ENCODE data around the gene ERC2.

The ERC2 gene

GRCh38 chr3:56187051-56187450 is 281.2 kb downstream of the ERC2 start:
- Mint-ChIP-seq H3K27ac (no peak overlapping the region), H3K4me1 (no peaks in the 10 kb centered on the region), H3K4me3 (no peak overlapping the region), H3K36me3 (no peaks in the 10 kb centered on the region), H3K9me3 (no peaks in the 10 kb centered on the region), H3K27me3 (no peaks in the 10 kb centered on the region)

DNA sequence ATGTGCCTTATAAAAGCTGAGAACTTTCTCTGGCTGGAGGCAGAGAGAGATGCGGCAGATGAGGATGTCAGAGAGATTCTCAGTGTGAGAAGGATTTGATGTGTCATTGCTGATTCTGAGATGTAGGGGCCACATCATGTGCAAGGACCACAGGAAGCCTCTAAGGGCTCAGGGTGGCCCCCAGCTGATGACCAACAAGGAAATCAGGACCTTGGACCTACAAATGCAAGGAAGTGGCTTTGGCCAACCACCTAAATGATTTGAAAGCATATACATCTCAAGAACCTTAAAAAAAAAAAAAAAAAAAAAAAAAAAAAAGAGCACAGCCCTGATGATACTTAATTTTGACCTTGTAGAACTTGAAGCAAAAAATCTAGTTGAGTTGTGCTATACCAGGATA is 282.4 kb downstream of the ERC2 start:
- no peaks in the 10 kb centered on the region for H3K9me3 Mint-ChIP-seq
- H3K27ac Mint-ChIP-seq = no peak overlapping the region
- H3K4me3 Mint-ChIP-seq = no peak overlapping the region
- H3K36me3 Mint-ChIP-seq = no peaks in the 10 kb centered on the region
- H3K27me3 Mint-ChIP-seq = no peaks in the 10 kb centered on the region
- H3K4me1 Mint-ChIP-seq = no peaks in the 10 kb centered on the region

GRCh38 chr3:56183529-56183928 is 284.7 kb downstream of the ERC2 start:
- Mint-ChIP-seq H3K4me3 (no peak overlapping the region), H3K36me3 (no peaks in the 10 kb centered on the region), H3K9me3 (peaks cover 10% of the 10 kb centered on the region), H3K27ac (no peak overlapping the region), H3K27me3 (no peaks in the 10 kb centered on the region), H3K4me1 (no peaks in the 10 kb centered on the region)

DNA sequence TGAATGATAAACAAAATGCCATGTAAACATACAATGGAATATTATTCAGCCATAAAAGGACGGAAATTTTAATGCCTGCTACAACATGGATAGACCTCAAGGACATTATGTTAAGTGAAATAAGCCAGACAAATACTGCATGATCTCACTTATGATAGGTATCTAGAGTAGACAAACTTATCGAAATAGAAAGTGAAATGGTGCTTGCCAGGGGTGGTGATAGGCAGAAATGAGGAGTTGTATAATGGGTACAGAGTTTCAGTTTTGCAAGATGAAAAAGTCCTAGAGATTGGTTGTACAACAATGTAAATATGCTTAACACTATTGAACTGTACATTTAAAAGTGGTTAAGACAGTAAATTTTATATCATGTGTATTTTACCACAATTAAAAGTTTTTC is 287.8 kb downstream of the ERC2 start:
- Mint-ChIP-seq H3K4me3 (no peak overlapping the region), H3K27ac (no peak overlapping the region), H3K9me3 (peaks cover 12% of the 10 kb centered on the region), H3K4me1 (no peaks in the 10 kb centered on the region), H3K27me3 (no peaks in the 10 kb centered on the region), H3K36me3 (no peaks in the 10 kb centered on the region)

GRCh38 chr3:56173601-56174000 is 294.7 kb downstream of the ERC2 start:
- H3K27me3 Mint-ChIP-seq = no peaks in the 10 kb centered on the region
- no peaks in the 10 kb centered on the region for H3K4me1 Mint-ChIP-seq
- no peak overlapping the region for H3K27ac Mint-ChIP-seq
- H3K4me3 Mint-ChIP-seq = no peak overlapping the region
- no peaks in the 10 kb centered on the region for H3K36me3 Mint-ChIP-seq
- H3K9me3 Mint-ChIP-seq = peaks cover 3% of the 10 kb centered on the region

DNA sequence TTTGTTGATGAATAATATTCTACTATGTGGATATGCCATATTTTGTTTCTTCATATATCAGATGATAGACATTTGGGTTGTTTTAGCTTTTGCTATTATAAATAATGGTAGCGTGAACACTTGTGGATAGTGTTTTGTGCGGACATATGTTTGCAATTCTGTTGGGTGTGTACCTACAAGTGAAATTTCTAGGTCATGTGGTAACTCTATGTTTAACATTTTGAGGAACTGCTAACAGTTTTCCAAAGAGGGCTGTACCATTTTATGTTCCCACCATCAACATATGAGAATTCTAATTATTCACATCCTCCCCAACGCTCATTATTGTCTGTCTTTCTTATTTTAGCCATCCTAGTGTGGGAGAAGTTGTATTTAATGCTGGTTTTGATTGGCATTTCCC is 303.8 kb downstream of the ERC2 start:
- Mint-ChIP-seq H3K36me3 (peaks cover 2% of the 10 kb centered on the region), H3K9me3 (peaks cover 5% of the 10 kb centered on the region), H3K27me3 (peaks cover 2% of the 10 kb centered on the region), H3K27ac (no peak overlapping the region), H3K4me1 (no peaks in the 10 kb centered on the region), H3K4me3 (no peak overlapping the region)

DNA sequence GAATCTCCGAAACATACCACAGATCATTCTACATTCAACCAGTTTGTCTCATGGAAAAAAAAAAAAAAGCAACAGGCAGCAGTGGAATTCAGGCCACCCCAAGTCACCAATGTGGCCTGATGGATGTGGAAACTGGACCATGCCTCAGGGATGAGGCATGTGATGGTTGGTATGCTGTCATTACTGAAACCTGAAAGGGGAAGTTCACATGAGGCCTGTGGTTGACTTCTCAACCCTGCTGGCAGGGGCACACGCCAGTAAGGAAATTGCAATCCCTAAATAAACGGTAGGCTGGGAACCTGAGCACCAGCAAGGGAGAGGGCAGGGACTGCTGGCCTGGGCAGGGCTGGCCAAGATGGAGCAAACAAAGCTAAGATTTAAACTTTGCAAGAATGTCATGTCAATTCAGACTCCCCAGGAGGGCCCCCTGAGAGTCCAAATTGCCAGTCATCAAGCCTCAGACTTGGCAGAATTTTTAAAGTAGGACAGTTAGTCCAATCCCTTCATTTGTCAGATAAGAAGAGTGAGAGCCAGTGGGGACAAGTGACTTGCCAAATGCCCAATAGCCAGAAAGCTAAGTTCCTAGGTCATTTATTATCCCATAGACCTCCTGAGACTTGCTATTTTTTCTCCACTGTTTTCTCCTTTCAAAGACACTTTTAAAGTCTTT is 310.4 kb downstream of the ERC2 start:
- Mint-ChIP-seq H3K4me1 (no peaks in the 10 kb centered on the region), H3K27me3 (no peaks in the 10 kb centered on the region), H3K36me3 (no peaks in the 10 kb centered on the region), H3K4me3 (no peak overlapping the region), H3K9me3 (no peaks in the 10 kb centered on the region), H3K27ac (no peak overlapping the region)

DNA sequence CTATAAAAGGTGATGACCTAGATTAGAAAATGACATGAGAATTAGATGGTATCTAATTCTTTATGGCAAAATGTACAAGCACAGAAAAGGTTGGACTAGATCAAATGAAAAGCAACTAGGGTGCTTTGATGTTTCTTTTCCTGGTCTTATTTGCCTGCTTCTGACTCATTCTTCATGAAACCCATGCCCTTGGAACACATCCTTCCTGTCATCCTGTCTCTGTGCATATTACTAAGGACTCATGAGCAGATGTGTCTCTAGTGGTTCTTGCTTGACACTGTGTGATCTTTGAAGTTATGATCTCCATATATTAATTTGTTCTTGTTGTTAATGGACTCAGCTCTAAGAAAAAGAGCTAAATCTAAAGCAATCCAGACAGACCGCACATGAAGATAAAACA is 314.0 kb downstream of the ERC2 start:
- peaks cover 3% of the 10 kb centered on the region for H3K27me3 Mint-ChIP-seq

DNA sequence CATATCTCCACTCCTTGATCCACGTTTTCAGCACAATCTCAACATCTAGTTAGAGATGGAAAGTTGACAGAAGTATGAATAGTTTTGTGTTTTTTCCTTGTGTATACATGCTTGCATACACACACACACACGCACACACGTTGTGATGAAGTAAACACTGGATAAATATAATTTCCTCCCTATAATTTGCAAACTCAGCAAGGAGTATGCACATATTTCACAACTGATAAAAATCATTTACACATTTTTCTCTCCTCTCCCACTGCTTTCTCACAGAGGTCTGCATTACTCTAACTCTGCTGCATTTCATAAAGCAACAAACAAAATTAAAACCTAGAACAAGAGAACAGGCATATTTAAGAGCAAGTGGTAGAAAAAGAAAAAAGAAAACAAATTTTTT is 320.9 kb downstream of the ERC2 start:
- H3K27ac Mint-ChIP-seq = no peak overlapping the region
- H3K27me3 Mint-ChIP-seq = peaks cover 7% of the 10 kb centered on the region
- no peak overlapping the region for H3K4me3 Mint-ChIP-seq
- H3K4me1 Mint-ChIP-seq = no peaks in the 10 kb centered on the region
- no peaks in the 10 kb centered on the region for H3K9me3 Mint-ChIP-seq
- H3K36me3 Mint-ChIP-seq = no peaks in the 10 kb centered on the region

More for the DNA sequence above, 314.0 kb downstream of the ERC2 start:
- Mint-ChIP-seq H3K9me3 (no peaks in the 10 kb centered on the region), H3K4me1 (no peaks in the 10 kb centered on the region), H3K27ac (no peak overlapping the region), H3K4me3 (no peak overlapping the region), H3K36me3 (no peaks in the 10 kb centered on the region)

DNA sequence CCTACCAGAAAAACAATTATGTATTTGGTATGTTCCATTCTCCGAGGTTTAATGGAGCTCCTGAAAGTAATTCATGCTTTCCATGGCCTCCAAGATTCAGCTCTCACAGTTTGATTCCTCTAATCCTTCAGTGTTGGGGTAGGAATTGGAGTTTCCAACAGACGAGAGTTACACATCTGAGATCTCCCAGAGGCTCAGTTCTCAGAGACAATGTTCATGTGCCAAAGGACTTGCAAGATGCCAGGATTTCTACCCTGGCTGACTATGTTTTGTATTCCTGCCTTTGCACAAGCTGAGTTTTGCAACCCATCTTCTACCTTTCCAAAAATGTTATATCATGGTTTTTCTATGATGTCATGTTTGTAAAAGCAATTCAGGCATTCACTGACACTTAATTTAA is 322.9 kb downstream of the ERC2 start:
- no peak overlapping the region for H3K27ac Mint-ChIP-seq
- no peaks in the 10 kb centered on the region for H3K9me3 Mint-ChIP-seq
- H3K36me3 Mint-ChIP-seq = no peaks in the 10 kb centered on the region
- no peak overlapping the region for H3K4me3 Mint-ChIP-seq
- no peaks in the 10 kb centered on the region for H3K4me1 Mint-ChIP-seq
- peaks cover 8% of the 10 kb centered on the region for H3K27me3 Mint-ChIP-seq

DNA sequence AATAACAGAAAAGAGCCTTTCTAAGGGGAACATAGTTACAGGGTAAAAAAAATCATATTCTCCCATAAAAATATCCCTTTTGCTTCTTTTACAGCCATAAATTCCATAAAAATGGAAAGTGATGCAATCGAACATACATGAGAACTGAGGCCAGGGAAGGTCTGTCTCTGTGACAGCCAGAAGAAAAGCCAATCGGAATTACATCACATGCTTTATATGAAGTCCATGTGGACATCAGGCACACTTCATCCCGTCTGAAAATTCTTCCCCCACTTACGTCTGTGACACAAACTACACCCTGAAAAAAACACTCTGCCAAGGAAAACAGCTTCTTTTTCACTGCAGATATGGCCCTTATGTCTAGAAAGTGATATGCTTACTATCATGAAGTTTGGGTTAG is 323.5 kb downstream of the ERC2 start:
- H3K27ac Mint-ChIP-seq = no peak overlapping the region
- peaks cover 8% of the 10 kb centered on the region for H3K27me3 Mint-ChIP-seq
- H3K36me3 Mint-ChIP-seq = no peaks in the 10 kb centered on the region
- H3K4me3 Mint-ChIP-seq = no peak overlapping the region
- H3K9me3 Mint-ChIP-seq = no peaks in the 10 kb centered on the region
- H3K4me1 Mint-ChIP-seq = no peaks in the 10 kb centered on the region

DNA sequence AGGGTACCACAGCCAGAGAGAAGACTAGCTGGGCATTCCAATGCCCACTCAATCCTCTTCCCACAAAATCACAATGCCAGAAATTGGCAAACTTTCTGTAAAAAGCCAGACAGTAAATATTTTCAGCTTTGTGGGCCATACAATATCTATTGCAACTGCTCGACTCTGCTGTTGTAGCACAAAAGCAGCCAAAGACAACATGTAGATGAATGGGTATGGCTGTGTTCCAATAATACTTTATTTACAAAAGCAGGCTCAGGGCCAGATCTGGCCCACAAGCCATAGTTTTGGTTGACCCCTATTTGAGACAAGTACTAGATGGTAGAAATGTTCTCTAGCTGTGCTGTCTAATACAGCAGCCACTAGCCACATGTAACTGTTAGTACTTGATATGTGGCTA is 330.9 kb downstream of the ERC2 start:
- Mint-ChIP-seq H3K4me3 (no peak overlapping the region), H3K4me1 (no peaks in the 10 kb centered on the region), H3K36me3 (no peaks in the 10 kb centered on the region), H3K27me3 (peaks cover 3% of the 10 kb centered on the region), H3K9me3 (no peaks in the 10 kb centered on the region), H3K27ac (no peak overlapping the region)

- H3K27ac Mint-ChIP-seq = peak overlapping the region; percentile 36
- no peaks in the 10 kb centered on the region for H3K4me1 Mint-ChIP-seq
- peaks cover 2% of the 10 kb centered on the region for H3K27me3 Mint-ChIP-seq
- H3K4me3 Mint-ChIP-seq = no peak overlapping the region
- H3K9me3 Mint-ChIP-seq = no peaks in the 10 kb centered on the region
- H3K36me3 Mint-ChIP-seq = no peaks in the 10 kb centered on the region
Measured at GRCh38 chr3:56136514-56136913, 331.8 kb downstream of the ERC2 start.

DNA sequence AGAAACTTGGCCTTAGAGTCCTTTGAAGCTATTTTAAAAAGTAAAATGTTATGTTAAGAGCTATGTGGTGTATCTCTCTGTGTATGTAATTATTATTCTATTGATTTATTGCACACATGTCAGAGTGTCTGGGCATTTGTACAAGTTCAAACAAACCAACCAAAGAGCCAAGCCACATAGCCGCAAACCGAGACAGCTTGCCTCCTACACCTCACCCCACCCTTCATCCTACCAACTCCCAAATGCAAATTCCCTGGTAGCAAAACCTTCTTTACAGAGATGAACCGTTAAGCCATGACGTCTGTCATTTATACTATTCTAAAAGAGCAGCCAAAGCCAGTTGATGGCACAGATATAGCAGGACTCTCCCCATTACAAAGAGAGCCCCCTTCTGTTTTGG is 332.3 kb downstream of the ERC2 start:
- Mint-ChIP-seq H3K36me3 (no peaks in the 10 kb centered on the region), H3K4me1 (no peaks in the 10 kb centered on the region), H3K4me3 (no peak overlapping the region), H3K27ac (no peak overlapping the region), H3K9me3 (no peaks in the 10 kb centered on the region), H3K27me3 (peaks cover under 1% of the 10 kb centered on the region)

DNA sequence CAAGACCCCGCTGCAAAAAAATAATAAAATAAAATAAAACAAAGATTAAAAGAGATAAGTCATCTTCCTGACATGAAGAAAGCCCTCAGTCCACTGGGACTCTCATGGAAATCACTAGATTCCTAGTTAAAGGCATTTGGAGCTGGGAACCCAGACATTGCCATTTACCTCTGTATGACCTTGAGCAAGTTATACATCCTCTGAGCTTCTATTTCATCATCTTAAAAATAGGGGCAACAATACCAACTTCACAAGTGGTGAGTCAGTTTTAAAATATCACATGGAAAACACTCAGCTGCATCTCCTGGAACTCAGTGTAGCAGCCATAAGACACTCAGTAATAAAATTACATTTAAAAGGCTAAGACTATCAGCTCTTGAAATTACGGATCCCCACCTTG is 334.8 kb downstream of the ERC2 start:
- H3K27me3 Mint-ChIP-seq = no peaks in the 10 kb centered on the region
- H3K4me1 Mint-ChIP-seq = no peaks in the 10 kb centered on the region
- no peaks in the 10 kb centered on the region for H3K9me3 Mint-ChIP-seq
- no peak overlapping the region for H3K4me3 Mint-ChIP-seq
- H3K27ac Mint-ChIP-seq = no peak overlapping the region
- H3K36me3 Mint-ChIP-seq = no peaks in the 10 kb centered on the region

DNA sequence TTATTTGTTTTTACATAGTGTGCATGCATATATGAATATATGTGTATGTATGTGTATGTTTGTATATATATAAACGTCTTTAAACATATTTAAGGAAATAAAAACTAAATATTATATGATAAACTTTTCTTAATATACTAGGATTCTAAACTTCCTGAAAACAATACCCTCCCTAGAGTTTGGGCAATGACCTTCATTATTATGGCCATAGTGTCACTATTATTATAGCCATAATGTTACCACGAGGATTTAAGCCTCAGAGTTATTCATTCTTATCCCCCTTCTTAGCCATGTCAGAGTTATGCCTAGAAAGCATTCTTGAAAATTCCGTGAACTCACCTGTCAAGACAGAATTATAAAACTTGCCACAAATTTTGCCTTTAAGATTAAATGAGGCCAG is 335.5 kb downstream of the ERC2 start:
- Mint-ChIP-seq H3K9me3 (no peaks in the 10 kb centered on the region), H3K27me3 (no peaks in the 10 kb centered on the region), H3K4me1 (no peaks in the 10 kb centered on the region), H3K4me3 (no peak overlapping the region), H3K27ac (no peak overlapping the region), H3K36me3 (no peaks in the 10 kb centered on the region)

GRCh38 chr3:56131974-56132590 is 336.2 kb downstream of the ERC2 start:
- Mint-ChIP-seq H3K9me3 (no peaks in the 10 kb centered on the region), H3K27me3 (peaks cover under 1% of the 10 kb centered on the region), H3K27ac (no peak overlapping the region), H3K36me3 (no peaks in the 10 kb centered on the region), H3K4me1 (no peaks in the 10 kb centered on the region), H3K4me3 (no peak overlapping the region)

Measured in activated naive CD4-positive, alpha-beta T cell treated with anti-CD3 and anti-CD28 coated beads, Interleukin-2, amount 50 U/mL, for 24 hours (primary cell).